GM10847 (cell line): ENCODE data around the gene RPL29.

Experiments
- POLR2A ChIP-seq: IDR thresholded peaks from 2 replicates; pipeline ENCODE4 v1.6.1; 2011; ENCODE audit not compliant: insufficient read length; ENCODE audit errors: extremely low read depth

RPL29 gene

DNA sequence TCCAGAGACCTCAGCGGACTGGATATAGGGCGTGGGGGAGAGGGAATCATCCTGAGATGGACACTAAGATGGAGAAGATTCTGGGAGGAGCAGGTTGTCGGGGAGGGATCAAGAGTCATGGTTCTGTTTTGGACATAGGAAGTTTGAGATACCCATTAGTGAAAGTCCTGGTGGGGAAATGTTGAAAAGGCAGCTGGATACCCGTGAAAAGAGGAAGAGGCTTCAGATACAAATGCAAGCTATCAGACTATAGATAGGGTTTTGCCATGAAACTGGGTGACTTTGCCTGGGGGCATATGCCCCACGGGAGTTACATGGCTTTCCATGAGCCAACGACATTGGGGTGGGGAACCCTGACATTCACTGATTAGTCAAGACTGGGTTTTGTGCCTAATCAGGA lies 41.6 kb downstream of the RPL29 start:
- TF ChIP-seq POLR2A = no peak

DNA sequence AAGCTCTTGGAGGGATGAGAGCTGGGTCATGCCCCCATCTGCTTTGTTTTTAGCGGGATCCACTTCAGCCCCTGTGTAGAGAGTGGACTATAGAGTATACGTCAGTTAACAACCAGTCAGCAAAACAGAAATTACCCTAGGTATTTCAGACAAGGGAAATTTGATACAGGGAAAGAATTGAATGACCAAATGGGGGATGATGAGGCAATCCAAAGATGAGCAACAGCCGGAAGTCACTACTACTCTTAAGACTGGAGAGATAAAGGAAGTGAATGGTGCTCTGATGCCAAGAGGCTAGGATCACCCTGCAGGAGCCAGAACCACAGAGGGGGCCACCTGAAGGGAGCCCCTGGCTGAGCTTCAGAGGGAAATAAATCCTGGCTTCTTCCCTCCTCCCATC lies 42.2 kb downstream of the RPL29 start:
- TF ChIP-seq POLR2A = no peak

DNA sequence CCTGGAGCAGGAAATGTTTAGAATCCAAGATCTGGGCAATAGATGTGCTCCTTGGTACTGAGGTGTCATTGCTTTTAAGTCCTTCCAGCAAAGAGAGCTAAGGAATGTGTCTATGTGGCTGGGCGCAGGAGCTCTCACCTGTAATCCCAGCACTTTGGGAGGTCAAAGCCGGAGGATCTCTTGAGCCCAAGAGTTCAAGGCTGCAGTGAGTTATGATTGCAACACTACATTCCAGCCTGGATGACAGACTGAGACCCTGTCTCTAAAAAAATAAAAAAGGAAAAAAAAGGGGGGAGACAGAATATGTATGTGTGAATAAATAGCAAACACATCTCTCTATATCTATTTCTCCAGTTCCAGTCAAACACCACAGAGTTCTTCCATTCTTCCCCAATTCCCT lies 44.8 kb downstream of the RPL29 start:
- no peak for TF ChIP-seq POLR2A

GRCh38 chr3:51949121-51949520 lies 46.6 kb downstream of the RPL29 start:
- no peak for TF ChIP-seq POLR2A

- TF ChIP-seq POLR2A = no peak
These were observed 47.6 kb downstream of the RPL29 start for GRCh38 chr3:51948016-51948580.

DNA sequence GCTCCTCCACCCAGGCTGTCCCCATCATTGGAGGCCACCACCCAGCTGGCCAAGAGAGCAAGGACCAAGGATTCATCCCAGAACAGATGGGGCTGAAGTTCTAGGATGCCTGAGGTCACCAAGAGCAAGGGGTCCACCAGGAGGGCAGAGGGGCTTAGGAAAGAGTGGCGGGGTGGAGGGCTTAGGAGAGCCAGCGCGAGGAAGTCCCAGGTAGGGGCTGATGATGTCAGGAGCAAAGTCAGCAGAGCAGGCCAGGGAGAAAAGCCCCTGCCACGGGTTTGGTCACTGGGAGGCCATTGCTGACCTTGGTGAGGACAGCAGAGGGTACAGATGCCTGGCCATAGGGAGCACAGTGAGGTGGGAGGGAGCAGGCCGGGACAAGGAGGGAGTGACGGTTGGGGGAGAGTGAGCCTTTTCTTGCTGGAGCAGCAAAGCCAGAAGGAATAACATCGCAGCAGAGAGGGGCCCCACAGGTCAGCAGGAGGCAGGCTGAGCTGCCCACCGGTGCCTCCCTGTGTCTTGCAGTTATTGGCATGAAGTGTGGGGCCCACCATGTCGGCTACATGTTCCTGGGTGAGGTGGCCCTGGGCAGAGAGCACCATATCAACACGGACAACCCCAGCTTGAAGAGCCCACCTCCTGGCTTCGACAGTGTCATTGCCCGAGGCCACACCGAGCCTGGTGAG lies 48.3 kb downstream of the RPL29 start:
- no peak for TF ChIP-seq POLR2A

DNA sequence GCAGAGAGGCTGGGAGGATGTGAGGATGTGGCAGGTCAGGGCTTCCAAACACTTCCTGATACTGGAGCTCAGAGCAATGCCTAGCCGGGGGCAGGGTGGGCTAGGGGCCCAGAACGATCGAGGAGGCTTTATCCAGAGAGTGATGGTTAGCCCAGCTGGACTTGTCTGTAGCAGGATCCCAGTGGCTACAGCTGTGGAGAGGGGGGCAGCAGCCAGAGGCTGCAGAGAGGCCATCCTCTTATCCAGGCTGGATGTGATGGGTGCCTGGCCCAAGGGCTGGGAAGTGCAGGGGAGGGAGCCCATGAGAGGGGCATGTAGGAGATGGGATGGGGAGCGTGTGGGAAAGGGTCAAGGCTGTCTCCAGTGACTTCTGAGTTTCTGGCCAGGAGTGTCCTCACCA lies 48.9 kb downstream of the RPL29 start:
- no peak for TF ChIP-seq POLR2A

GRCh38 chr3:51945926-51946705 lies 49.6 kb downstream of the RPL29 start:
- TF ChIP-seq POLR2A = no peak

- no peak for TF ChIP-seq POLR2A
These were observed 50.5 kb downstream of the RPL29 start for GRCh38 chr3:51945031-51945840.

GRCh38 chr3:51944451-51945021 lies 51.2 kb downstream of the RPL29 start:
- no peak for TF ChIP-seq POLR2A
